Loucy (cell line): Measurements from ENCODE around the gene CFAP52.
"Not testable (repeated sequence)": the region's sequence is repeated elsewhere in the genome, so short reads cannot be mapped to it uniquely, and the experiment has no call there.

Experiments
- H2AFZ ChIP-seq: fragments of 200-600 bp; sonication (generic); 2 replicates; pipeline ENCODE4 v1.6.0; 2016; ENCODE audit warnings: antibody characterized with exemption, mild to moderate bottlenecking, low read length, moderate library complexity
- H3F3A ChIP-seq: fragments of 200-600 bp; 2 replicates; pipeline ENCODE4 v1.6.0; 2016; ENCODE audit warnings: antibody characterized with exemption, low read depth, mild to moderate bottlenecking
- H3K27me3 ChIP-seq: fragments of 200-600 bp; sonication (generic); 2 replicates; pipeline ENCODE4 v1.6.1; 2014; ENCODE audit warnings: low read length, mild to moderate bottlenecking; ENCODE audit not compliant: insufficient read depth, poor library complexity, severe bottlenecking
- H3K36me3 ChIP-seq: fragments of 200-600 bp; sonication (generic); 2 replicates; pipeline ENCODE4 v1.6.1; 2016; ENCODE audit warnings: low read length; ENCODE audit not compliant: insufficient read depth
- H3K4me1 ChIP-seq: fragments of 200-600 bp; sonication (generic); 2 replicates; pipeline ENCODE4 v1.5.1; 2014; ENCODE audit warnings: low read length, mild to moderate bottlenecking; ENCODE audit not compliant: insufficient read depth, poor library complexity, severe bottlenecking
- H3K4me2 ChIP-seq: fragments of 200-600 bp; sonication (generic); 2 replicates; pipeline ENCODE4 v1.6.0; 2014; ENCODE audit warnings: antibody characterized with exemption, low read length, low read depth, mild to moderate bottlenecking; ENCODE audit not compliant: poor library complexity, severe bottlenecking
- H3K4me3 ChIP-seq: fragments of 200-600 bp; sonication (generic); 2 replicates; pipeline ENCODE4 v1.5.1; 2014; ENCODE audit warnings: low read length, mild to moderate bottlenecking, mixed read lengths; ENCODE audit not compliant: poor library complexity, severe bottlenecking
- H3K79me2 ChIP-seq: fragments of 200-600 bp; sonication (generic); 2 replicates; pipeline ENCODE4 v1.6.1; 2014; ENCODE audit warnings: low read length; ENCODE audit not compliant: insufficient read depth
- H3K9ac ChIP-seq: fragments of 200-600 bp; sonication (generic); 2 replicates; pipeline ENCODE4 v1.6.0; 2014; ENCODE audit warnings: mild to moderate bottlenecking, low read depth, low read length, moderate library complexity; ENCODE audit not compliant: poor library complexity, severe bottlenecking
- H3K9me2 ChIP-seq: fragments of 200-600 bp; sonication (generic); replicated peaks from 2 replicates; pipeline ENCODE4 v1.6.1; 2016; ENCODE audit warnings: low read depth, low read length, mixed read lengths
- H3K9me3 ChIP-seq: fragments of 200-600 bp; sonication (generic); 2 replicates; pipeline ENCODE4 v1.6.1; 2014; ENCODE audit warnings: mild to moderate bottlenecking, antibody characterized with exemption, low read length, low read depth; ENCODE audit not compliant: insufficient read depth
- H4K20me1 ChIP-seq: fragments of 200-600 bp; sonication (generic); 2 replicates; pipeline ENCODE4 v1.6.0; 2014; ENCODE audit warnings: antibody characterized with exemption, low read length, mild to moderate bottlenecking; ENCODE audit not compliant: insufficient read depth, poor library complexity, severe bottlenecking
- CTCF ChIP-seq: fragments of 200-600 bp; sonication (generic); conservative IDR thresholded peaks from 2 replicates; pipeline ENCODE4 v1.5.1; 2014; ENCODE audit warnings: mild to moderate bottlenecking, antibody characterized with exemption, low read length
- EZH2phosphoT487 ChIP-seq: fragments of 200-600 bp; IDR thresholded peaks from 2 replicates; pipeline ENCODE4 v1.6.1; 2018; ENCODE audit warnings: antibody characterized with exemption, mild to moderate bottlenecking, moderate library complexity, borderline replicate concordance

The CFAP52 gene

GRCh38 chr17:9566067-9566466 lies 10.4 kb upstream of the CFAP52 start:
- Histone ChIP-seq H3K27me3 (no peaks in the 10 kb centered on the region), H3K9me3 (no peaks in the 10 kb centered on the region), H3K4me3 (peak overlapping the region; percentile 9), H3K4me2 (peak overlapping the region; percentile 47), H2AFZ (no peak overlapping the region), H3K9ac (no peak overlapping the region), H3K79me2 (peaks cover 23% of the 10 kb centered on the region; the same call in 1 of the 2 replicates), H3K9me2 (no peaks in the 10 kb centered on the region), H3F3A (no peaks in the 10 kb centered on the region), H3K36me3 (peaks cover 10% of the 10 kb centered on the region; the same call in 1 of the 2 replicates), H3K4me1 (peaks cover 15% of the 10 kb centered on the region), H4K20me1 (no peaks in the 10 kb centered on the region)
- TF ChIP-seq CTCF (no peak), EZH2phosphoT487 (no peak)

- H3K9ac ChIP-seq, H3K9me2 ChIP-seq, H3K27me3 ChIP-seq, H2AFZ ChIP-seq, H4K20me1 ChIP-seq, H3F3A ChIP-seq, H3K9me3 ChIP-seq, H3K4me2 ChIP-seq, H3K4me3 ChIP-seq: not testable (repeated sequence)
- H3K36me3 ChIP-seq: peaks cover 10% of the 10 kb centered on the region; the same call in 1 of the 2 replicates
- H3K4me1 ChIP-seq: peaks cover 15% of the 10 kb centered on the region
- peaks cover 24% of the 10 kb centered on the region; the same call in 1 of the 2 replicates for H3K79me2 ChIP-seq
Observed at GRCh38 chr17:9566739-9567138, 9.7 kb upstream of the CFAP52 start.

- Histone ChIP-seq H3K36me3 (peaks cover 10% of the 10 kb centered on the region; the same call in 1 of the 2 replicates), H3K9me2 (no peaks in the 10 kb centered on the region), H2AFZ (no peak overlapping the region), H3K4me1 (peaks cover 15% of the 10 kb centered on the region), H4K20me1 (peaks cover 5% of the 10 kb centered on the region), H3K27me3 (no peaks in the 10 kb centered on the region), H3K4me2 (no peak overlapping the region), H3F3A (no peaks in the 10 kb centered on the region), H3K79me2 (peaks cover 30% of the 10 kb centered on the region; the same call in 1 of the 2 replicates), H3K9ac (no peak overlapping the region), H3K4me3 (no peak overlapping the region), H3K9me3 (no peaks in the 10 kb centered on the region)
- TF ChIP-seq CTCF: no peak
- no peak for TF ChIP-seq EZH2phosphoT487
Observed at GRCh38 chr17:9568004-9568403, 8.4 kb upstream of the CFAP52 start.

- Histone ChIP-seq H3K9me2 (no peaks in the 10 kb centered on the region), H3K4me3 (no peak overlapping the region), H3K4me1 (peaks cover 18% of the 10 kb centered on the region), H3K9ac (no peak overlapping the region), H2AFZ (no peak overlapping the region), H3K79me2 (peaks cover 36% of the 10 kb centered on the region; the same call in 1 of the 2 replicates), H3K4me2 (no peak overlapping the region), H3K9me3 (no peaks in the 10 kb centered on the region), H3K36me3 (peaks cover 10% of the 10 kb centered on the region; the same call in 1 of the 2 replicates), H3K27me3 (no peaks in the 10 kb centered on the region), H4K20me1 (peaks cover 5% of the 10 kb centered on the region), H3F3A (no peaks in the 10 kb centered on the region)
- TF ChIP-seq CTCF: no peak
Observed at GRCh38 chr17:9568957-9569588, 7.4 kb upstream of the CFAP52 start.
